ENCODE results near the gene ADGRG1.

The ADGRG1 gene

DNA sequence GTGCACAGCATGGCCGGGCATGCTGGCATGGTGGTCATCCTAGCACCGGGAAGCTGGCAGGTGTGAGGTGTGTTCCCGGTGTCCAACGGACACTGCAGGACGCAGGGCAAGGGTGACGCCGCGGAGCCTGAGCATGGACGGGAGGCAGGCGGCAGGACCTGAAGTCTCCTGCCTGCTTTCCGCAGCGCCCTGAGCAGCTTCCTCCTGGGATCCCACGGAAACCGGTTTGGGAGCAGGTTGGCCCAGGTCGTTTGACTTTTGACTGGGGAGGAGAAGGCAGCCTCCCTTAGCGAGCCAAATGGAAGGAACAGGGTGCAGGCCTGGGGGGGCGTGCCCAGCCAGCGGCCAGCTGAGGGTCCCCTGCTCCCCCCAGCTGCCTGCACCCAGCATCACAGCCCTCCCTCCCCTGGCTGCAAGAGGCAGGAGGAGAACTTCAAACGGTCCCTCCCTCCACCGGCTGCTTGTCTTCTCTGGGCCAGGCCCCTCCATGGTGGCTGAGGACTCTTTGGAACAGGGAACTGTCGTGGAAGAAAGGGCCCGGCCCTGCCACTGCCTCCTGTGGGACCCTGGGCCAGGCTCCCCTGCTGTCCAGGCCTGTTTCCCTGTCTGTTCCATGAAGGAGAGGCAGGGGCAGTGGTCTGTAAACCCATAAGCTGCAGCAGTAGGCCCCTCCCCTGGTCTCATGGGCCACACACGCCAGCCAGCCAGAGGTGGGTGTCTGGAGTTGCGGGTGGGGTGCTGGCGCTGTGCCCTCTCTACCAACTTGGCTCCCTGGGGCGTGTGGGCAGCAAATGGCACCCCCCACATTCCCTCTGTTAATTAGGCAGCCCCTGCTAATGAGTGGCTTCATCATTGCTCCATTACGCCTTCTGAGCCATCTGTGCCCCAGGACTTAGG lies 7.8 kb upstream of the ADGRG1 start:
- no peak for DNase-seq (ENCODE audit: low read depth)

DNA sequence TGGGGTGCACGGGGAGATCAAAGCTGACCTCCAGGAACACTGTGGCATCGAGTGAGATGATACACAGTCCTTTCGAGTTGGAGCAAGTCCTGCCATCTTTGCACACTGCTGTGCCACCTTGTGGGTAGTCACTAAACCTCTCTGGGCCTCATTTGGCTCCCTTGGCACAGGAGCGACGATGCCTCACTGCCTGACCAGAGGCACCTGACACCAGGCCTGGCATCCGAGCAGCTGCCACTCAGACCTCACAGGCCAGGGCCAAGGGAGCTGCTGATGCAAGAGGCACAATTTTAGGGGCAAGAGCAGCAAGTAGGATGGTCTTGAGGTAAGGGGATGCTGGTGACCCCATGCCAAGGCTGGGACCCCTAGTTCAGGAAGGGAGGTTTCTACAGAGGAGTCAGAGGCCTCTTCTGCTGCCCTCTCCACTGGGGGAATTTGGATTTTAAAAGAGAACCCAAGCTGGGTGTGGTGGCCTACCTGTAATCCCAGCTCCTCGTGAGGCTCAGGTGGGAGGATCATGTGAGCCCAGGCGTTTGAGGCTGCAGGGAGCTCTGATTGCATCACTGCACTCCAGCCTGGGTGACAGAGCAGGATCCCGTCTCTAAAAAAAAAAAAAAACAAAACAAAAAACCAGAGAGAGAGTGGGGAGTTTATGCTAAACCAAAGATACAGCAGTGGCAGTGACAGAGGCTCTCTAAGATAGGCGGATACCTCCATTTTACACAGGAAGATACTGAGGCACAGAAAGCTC lies 6.7 kb upstream of the ADGRG1 start:
- DNase-seq (ENCODE audit: low read depth): no peak

DNA sequence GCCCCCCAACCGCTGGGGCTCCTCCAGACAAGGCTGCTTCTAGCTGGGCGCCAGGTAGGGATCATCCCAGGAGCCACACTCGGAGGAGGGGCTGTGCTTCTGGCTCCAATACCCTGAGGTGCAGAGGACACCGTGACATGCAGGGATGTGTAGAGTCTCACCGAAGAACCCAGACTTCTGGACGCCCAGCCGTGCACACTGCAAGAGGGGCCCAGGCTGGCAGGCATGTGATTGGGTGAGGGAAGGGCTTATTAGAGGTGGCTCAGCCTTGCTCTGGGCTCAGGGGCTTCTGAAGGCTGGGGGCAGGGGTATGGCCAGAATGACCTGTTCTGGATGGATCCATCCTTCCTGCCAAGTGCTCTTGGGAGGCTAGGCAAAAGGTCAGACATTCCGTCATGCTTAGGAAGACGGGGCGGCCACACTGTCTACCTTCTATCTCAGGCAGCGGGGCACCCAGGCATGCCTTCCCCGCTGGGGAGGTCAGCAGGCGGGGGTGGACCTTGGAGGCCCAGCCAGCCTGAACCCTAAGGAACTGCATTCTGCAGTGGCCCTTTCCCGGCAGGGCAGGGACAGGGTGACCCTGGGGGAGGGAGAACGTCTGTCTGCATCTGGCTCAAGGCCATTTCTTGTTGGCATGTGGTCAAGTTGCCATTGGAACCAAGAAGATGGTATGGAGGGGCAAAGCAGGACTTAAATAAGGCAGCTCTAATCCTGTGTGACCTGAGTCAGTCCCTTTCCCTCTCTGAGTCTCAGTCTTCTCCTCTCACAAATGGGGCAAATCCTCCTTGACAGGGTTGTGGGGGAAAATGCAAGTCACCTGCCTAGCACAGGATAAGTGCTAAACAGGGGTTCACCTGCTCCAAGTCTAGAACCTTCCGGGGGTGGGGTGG lies 5.8 kb upstream of the ADGRG1 start:
- no peak for DNase-seq (ENCODE audit: low read depth)

DNA sequence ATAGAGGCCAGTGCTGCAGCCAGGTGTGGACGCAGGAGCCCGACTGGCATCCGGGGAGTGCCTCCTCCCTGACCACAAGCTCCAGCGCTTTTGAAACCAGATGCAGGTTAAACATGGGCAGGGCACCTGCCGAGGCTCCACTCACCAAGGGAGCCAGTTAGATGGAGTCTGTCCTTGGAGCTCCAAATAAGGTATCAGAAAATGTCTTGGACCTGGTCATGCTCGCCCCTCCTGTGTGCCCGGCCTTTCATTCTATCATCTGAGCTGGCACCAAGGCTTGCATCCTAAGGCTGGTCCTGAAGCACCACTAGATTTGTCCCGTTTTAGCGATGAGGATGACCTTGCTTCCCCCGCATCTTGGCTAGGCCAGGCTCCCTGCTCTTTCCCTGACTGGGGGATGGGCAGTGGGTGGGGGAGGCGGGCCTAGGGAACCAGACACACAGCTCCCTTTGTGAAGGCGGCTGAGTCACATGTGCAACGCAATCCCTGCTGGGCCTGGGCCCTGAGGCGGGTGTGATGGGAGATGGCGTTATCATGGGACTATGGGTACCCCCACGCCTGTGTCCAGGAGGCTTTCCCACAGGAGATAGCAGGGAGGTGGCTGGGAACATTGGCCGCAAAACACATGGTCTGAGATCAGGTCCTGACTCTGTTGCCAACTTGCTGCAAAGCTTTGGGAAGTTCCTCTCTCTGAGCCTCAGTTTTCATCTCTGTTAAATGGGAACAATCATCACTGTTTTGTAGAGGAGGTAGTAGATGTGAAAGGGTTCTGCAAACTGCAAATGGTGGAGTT lies 5.0 kb upstream of the ADGRG1 start:
- DNase-seq (ENCODE audit: low read depth): no peak

DNA sequence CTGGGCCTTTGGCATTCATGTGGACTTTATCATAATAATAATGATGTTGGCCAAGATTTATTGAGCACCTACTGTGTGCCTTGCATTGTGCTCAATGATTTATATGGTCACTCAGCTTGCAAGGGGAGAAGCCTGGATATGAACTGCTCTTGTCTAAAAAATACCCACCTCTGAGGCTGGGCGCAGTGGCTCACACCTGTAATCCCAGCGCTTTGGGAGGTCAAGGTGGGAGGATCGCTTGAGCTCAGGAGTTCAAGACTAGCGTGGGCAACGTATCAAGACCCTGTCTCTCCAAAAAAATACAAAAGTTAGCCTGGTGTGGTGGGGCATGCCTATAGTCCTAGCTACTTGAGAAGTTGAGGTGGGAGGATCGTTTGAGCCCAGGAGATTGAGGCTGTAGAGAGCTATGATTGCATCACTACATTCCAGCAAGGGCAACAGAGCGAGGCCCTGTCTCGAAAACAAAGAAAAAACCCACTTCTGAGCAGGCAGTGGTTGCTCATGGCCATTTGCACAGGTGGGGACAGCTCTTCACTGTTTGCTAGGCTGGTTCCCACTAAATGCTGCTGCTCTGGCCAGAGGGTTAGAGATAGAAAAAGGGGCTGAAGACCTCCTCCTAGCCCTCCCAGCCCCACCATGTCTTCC lies 4.3 kb upstream of the ADGRG1 start:
- DNase-seq (ENCODE audit: low read depth): no peak

DNA sequence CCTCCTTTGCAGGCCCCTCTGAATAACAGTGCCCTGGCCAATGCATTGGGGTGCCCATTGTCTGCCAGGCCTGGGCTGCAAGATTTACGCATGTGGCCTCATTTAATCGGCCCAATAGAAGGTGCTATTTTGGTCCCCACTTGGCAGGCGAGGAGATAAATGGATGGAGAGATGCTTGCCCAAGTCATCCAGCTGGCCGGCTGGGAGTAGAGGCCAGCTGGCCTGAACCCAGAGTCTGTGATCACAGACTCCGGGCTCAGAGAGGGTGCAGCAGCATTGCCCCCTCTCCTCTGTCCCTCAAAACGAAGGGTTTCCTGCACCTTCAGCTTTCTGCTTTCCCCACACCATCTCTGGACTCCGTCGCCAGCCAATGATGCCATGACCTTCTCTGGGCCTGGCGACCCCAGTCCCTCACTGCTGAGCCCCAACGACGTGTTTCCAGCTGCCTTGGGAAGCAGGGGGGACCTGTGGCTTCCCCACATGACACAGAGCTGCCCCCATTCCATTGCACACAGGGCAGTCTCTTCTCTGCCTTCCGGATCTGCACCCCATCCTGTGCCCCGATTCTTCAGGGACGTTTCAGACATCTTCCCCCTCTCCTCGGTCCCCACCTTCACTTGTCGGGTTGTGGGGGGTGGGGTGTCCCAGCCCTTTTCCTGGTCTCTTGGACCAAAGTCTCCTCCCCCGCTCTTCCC lies 3.5 kb upstream of the ADGRG1 start:
- DNase-seq (ENCODE audit: low read depth): no peak

DNA sequence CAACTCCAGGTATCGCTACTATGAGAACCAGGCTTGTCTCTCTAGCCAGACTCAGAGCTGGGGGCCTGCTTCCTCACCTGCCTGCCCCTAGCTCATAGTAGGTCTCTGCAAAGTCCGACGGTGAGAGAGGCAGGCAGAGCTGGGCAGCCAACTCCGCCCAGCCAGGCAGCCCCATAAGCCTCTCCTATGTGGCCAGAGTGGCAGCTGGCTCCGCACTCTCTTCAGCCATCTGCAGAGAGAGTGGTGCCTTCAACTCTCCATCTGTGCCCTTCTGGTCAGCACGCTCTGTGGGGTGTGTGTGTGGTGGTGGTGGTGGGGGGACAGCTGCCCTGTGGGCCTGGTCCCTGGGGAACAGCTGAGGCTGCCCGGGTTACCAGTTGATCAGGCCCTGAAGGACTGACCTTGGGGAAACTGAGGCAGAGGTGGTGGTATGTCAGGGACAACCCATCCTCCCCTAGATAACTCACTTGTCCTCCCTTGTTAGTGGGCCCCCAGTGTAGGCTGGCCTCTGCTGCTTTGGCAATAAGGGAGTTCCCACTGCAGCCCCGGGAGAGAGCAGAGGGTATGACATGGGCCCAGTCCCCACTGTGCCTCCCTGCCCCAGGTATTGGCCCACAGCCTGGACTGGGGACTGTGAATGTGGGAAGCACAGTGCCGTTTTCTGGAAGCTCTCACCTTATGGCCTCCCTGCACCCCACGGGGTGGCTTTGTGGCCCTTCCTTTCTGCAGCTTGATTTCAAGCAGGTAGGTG lies 1.8 kb upstream of the ADGRG1 start:
- DNase-seq (ENCODE audit: low read depth): no peak

DNA sequence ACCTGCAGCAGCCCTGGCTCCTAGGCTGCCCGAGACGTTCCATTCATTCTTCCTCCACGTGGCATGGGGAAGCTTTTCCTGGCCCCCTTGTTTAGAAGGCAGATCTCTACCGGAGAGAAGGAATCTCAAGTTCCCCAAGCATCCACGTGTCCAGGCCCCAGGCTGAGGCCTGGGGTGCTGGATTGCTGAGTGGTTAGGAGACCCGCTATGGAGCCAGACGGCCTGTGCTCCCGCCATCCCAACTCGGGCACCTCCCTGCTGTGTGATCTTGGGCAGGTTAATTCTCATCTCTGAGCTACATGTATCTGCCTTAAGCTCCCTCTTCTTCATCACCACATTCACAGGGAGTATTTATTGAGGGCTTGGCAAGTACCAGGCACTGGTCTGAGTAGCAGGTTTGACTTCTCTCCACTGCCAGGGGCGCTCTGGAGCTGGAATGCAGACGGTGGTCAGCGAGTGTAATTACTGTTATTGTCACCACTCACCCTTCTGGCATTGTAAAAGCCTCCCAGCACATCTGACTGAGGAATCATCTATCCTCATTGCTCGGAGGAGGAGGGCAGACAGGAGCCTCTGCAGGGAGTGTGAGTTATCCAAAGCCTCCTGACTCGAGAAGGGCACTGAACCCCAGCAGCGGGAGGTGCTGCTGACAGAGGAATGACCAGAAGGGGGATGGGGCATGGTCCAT lies 1.1 kb upstream of the ADGRG1 start:
- no peak for DNase-seq (ENCODE audit: low read depth)

DNA sequence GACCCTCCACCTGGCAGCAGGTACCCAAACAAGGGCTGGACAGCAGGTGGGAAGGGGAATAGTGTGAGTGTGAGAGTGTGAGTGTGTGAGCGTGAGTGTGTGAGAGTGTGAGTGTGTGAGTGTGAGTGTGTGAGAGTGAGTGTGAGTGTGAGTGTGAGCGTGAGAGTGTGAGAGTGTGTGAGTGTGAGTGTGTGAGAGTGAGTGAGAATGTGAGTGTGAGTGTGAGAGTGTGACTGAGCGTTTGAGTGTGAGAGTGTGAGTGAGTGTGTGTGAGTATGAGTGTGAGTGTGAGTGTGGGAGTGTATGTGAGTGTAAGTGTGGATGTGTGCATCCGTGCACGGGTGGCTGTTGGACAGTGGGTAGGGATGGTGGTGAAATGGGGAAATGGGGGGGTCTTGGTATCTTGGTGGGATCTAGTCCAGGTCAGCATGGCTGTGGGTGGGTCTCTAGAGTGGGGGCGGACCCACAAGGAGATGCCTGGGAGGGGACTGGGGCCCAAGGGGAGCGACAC lies 408 bp downstream of the ADGRG1 start:
- DNase-seq (ENCODE audit: low read depth): no peak

DNA sequence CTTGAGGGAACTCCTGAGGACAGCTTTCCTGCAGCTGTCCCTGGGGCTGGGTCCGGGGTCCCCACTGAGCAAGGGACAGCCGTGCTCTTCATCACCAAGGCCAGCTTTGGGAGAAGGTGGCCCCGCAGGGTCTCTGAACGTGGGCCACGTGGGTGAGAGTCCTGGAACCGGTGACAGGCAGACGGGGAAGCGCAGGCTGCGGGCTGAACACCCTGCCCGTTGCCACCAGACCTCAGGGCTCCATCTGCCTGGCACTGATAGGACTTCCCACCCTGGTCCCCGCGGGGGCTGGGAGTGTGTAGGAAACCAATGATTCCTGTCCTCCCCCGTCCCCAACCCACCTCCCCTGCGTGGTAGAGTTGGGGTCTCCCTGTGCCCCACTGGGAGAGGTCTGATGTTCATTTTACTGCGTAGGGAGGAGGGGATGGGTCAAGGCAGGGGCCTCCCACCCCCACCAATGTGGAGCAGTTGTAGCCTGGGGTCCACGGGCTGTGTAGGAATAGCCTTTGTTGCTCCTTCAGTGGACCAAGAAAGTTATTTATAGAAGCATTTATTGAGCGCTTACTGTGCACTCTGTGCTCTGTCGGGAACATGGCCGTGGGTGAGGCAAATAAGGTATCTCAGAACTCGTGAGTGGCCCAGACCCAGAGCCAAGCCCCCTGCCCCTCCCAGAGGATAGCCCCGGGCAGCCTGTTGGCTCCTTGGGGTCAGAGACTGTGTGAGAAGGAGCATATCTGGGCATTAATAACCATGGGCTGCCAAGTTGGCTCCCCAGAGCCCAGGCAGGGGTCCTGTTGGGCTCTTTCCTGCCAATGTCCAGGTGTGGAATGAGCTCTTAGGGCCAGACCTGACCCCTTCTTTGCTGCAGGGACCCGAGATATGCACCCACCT lies 1.3 kb downstream of the ADGRG1 start:
- no peak for DNase-seq (ENCODE audit: low read depth)

DNA sequence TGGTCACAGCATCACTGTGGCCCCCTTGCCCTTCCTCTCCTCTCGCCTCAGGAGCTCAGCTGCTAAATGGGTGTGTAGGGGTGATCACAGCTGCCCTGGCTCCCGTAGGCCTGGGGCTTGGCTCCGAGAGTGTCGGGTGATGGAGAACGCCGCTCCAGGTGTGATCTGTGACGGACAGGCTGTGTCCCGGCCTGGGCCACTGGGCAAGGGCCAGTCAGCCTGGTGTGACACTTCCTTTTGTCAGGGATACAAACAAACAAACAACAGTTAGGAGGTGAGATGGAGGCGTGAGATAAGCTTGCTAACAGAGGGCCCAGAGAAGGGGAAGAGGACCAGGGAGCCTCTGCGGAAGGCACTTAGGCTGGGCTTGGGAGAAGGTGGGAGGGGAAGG lies 2.0 kb downstream of the ADGRG1 start:
- no peak for DNase-seq (ENCODE audit: low read depth)

DNA sequence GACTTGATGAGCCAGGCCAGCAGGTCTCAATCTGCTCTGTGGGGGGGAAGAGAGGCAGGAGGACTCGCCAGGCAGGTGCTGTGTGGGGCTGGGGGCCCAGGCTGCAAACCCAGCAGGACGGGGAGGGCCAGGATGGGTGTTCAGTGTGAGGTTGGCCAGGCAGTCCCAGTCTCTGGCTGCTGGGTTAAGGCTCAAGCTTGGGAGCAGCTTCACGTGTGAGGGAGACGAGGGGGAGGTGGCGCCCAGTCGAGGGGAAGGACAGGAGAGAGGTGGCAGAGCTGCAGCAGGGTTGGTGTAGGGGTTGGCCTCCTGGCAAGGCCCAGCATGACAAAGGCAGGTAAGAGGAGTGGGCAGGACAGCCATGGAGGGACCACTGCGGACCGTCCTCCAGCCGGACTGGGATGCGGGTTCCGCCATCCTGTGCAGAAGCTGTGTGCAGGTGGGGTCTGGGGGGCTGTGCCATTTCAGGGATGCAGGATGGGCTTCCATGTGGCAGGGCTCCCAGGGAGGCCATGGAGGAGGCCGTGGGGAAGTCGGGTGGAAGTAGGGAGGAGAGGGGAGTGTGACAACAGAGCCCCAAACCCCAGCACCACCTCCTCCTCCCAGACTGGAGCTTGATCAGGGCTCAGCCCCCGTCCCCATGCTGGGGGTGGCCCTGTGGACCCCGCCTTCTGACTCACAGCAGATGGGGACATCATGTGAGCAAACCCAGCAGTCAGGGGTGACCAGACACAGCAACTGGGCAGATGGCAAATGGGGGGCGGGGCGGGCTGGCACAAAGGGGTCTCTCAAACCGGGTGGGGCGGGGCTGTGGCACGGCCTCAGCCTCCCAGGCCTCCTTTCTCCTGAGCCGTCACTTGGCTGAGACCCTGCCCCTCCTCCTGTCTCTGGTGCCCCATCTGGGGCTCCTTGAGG lies 2.8 kb downstream of the ADGRG1 start:
- no peak for DNase-seq (ENCODE audit: low read depth)

DNA sequence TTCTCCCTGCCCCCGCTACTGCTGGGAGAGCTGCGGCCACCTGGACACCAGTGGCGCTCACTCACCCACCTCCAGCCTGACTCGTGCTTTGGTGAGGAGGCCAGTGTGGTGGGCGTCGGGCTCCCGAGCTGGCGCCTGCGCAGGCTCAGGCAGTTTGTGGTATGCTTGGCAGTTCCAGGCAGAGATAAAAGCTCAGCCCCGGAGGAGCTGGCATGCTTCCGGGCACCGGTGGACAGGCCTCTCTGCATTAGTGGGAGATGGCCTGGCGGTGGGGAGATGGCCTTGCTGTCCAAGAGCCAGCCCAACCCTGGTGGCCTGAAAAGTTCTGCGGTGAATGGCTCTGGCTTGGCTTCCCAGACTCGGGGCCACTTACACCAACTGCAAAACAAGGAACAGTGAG lies 4.1 kb downstream of the ADGRG1 start:
- DNase-seq (ENCODE audit: low read depth): no peak

DNA sequence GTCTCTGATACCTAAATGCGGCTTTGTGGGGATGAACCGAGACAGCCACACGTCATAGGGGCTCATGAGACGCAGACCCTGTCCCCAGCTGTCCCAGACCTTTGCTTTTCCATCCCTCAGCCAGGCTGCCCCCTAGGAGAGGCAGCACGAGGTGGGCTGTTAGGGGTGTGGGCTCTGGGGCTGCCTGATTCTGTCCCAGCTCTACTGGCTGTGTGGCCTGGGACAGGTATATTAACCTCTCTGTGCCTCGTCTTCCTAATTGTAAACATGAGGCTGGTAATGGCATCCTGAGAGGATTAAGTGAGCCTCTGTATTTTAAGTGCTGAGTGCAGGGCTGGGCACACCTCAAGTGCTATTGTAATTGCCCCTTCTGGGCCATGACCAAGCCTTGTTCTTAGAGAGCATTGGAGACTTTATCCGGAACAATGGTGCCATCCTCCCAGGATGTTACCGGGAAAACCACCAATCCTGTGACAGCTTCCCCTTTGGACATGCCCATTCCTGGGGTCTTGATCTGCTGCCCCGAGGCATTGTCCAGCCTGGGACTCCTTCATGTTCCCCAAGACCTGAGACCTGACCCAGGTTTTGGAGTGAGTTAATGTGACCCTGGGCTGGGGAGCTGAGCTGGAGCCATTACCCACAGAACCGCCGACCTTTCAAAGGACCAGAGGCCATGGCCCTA lies 5.1 kb downstream of the ADGRG1 start:
- no peak for DNase-seq (ENCODE audit: low read depth)

DNA sequence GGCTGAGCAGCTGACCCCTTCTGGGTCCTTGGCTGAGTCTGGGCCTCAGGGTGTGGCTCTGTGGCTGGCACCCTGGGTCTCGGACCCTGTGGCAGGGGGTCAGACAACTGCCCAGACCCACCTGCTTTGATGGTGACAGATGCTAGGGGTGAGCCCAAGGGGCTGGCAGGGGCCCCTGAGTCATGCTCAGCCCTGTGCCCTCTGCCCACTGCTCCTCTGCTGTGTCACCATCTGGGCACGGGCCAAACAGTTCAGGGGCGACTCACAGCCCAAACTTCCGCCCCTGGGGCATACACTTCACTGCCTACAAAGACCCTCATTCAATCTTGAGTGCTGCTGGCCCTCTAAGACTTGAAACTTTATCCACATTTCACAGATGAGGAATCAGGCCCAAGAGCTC lies 5.7 kb downstream of the ADGRG1 start:
- DNase-seq (ENCODE audit: low read depth): no peak

All from activated T-helper 1 cell treated with Interleukin-2 at 50 U/mL for 16 hours (primary cell).